ENCODE data around the gene CCL8.

DNA sequence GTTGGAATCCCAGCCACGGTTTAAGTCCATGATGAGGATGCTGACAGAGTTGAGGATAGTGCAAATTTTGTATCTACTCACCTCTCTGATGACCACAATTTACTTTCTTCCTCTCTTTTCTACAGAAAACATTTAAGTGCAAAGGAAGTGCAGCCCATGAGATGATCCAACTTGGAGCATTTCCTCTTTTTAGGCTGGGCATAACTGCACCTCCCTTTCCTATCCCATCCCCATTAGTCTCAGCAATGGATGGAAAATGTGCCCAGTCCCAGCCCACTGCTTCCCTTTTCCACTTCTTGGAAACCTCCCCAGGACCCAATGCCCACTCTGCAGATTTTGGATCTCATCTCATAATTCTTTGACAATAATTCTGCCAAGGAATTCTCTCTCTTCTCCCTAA is 16.6 kb upstream of the CCL8 start:
- TF ChIP-seq, protein P1, sequence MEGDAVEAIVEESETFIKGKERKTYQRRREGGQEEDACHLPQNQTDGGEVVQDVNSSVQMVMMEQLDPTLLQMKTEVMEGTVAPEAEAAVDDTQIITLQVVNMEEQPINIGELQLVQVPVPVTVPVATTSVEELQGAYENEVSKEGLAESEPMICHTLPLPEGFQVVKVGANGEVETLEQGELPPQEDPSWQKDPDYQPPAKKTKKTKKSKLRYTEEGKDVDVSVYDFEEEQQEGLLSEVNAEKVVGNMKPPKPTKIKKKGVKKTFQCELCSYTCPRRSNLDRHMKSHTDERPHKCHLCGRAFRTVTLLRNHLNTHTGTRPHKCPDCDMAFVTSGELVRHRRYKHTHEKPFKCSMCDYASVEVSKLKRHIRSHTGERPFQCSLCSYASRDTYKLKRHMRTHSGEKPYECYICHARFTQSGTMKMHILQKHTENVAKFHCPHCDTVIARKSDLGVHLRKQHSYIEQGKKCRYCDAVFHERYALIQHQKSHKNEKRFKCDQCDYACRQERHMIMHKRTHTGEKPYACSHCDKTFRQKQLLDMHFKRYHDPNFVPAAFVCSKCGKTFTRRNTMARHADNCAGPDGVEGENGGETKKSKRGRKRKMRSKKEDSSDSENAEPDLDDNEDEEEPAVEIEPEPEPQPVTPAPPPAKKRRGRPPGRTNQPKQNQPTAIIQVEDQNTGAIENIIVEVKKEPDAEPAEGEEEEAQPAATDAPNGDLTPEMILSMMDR (IDR thresholded peaks at IDR 0.05; ENCODE audit: low read length) = no peak
- no peak for TF ChIP-seq EZH2 (optimal IDR thresholded peaks at IDR 0.05; ENCODE audit: low read depth, low read length)

Measured in MM.1S (cell line).